HG02588 (cell line): ENCODE results near the gene DCP1B.
"Not testable (repeated sequence)": the region's sequence is repeated elsewhere in the genome, so short reads cannot be mapped to it uniquely, and the experiment has no call there.

Experiments
- ATAC-seq: cut with Tn5 transposase; IDR thresholded peaks from one replicate; pipeline ENCODE4 v1.9.1; 2021; ENCODE audit warnings: mild to moderate bottlenecking, moderate library complexity; ENCODE audit not compliant: unreplicated experiment

DCP1B gene

DNA sequence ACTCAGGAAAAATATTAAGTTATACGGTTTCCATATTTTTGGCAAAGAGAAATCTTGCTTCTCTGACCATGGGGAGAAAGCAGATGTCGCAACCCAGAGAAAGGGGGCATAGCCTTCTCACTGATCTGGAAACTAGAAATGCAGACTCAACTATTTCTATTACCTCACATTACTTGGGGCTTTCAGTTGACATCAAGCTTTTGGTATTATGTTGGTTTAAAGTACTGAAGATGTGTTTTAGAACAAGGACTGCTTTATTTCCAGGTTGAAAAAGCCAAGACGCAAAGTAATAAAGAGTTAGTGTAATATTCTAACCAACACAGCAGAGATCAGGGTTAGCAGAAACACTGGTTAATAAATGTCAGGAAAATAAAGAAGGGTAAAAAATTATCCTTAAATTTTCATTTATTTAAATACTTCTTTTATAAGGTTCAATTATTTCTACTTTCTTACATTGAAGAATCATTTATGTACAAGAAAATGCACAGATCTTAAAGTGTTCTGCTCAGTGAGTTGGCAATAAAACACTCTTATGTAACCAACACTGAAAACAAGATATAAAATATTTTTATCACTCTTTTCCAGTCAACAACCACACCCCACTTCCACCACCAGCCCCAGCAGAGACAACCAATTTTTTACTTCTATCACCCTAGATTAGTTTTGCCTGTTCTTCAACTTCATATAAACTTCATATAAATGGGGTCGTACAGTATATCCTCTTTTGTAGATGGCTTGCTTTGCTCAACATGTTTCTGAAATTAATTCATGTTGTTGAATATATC is 26.0 kb downstream of the DCP1B start:
- ATAC-seq: no peak

DNA sequence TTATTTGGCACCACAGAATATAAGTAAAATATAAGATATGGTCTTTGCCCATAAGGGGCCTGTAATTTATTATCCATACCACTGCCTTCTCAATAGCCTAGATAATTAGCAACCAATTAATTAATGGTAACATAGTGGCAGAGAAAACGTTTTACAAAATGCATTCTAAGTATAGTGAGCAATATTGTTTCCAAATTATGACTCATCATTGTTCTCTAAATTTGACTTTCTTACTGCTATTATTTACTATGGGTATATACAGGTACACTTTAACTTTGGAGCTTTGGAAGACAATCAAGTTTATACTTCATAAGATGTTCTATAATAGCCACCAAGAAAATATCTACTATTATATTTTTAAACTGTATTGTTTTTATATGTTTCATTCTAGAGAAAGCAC is 26.7 kb downstream of the DCP1B start:
- no peak for ATAC-seq

DNA sequence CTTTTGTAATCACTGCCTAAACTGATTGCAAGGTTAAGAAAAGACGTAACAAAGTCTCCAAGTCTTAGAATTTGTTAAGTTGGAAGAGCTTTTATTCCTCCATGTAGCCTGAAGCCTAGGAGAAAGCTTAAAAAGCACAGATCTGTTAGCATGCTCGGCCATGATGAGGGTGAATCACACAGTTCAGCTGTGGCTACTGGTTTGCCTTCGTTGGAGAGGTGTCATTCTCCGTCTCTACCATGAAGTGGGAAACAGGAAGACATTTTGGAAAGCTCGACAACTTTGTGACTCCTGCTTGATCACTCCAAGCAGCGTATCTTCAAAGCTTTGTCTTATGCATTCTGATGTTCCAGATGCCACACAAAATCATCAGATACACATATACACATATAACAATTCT is 27.1 kb downstream of the DCP1B start:
- no peak for ATAC-seq

DNA sequence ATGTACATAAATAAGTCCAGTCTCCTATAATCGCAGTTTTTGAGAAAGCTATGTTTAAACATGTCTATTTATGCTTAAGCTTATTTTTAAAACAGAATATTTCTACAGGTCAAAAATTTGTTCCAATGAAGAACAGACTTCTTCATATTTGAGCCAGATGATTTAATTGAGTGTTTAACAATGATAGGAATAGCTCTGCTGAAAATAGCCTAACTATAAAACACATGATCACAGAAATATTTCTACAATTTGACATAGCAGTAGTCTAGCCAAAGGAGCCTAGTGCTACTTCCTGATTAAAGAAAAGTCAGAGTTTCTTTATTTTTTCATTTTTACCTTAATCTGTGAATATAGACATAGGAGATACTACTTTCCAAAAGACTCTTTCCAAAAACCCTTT is 29.4 kb downstream of the DCP1B start:
- ATAC-seq: no peak

DNA sequence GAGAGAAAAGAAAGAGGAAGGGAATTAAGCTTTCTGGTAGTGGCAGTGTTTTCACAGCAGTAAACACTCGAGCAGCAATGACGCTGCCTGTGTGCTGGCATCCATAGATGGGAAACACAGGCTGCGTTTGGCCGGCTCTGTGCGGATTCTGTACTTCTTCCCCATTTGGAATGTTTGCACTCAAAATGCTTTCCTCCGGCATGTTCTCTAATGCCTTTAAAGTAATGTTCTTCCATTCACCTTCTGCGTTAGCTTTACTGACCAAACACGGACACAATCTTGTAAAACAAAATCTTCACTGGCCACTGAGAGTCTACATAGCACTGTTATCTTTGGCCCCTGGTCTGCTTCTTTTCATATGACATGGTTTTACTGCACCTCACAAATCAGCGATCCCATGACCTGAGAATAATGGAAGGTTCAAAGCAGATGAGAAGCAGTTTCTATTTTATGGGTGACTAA is 31.4 kb downstream of the DCP1B start:
- ATAC-seq: no peak

DNA sequence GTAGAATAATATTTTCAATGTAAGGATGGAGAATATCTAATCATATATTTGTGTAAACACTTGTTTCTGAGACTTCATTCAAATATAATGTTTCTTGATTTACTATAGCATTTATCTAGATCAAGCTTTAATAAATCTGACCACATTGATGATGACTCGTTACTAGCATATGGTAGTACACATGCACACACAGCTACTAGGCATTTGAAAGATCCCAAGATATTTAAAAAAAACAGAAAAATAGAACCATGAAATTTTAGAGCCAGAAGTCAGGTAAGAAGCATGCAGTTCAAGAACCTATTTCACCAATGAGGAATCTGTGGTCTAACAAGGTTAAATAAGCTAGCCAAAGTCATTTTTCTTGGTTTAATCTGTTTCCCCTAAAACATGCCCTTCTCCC is 32.0 kb downstream of the DCP1B start:
- no peak for ATAC-seq

DNA sequence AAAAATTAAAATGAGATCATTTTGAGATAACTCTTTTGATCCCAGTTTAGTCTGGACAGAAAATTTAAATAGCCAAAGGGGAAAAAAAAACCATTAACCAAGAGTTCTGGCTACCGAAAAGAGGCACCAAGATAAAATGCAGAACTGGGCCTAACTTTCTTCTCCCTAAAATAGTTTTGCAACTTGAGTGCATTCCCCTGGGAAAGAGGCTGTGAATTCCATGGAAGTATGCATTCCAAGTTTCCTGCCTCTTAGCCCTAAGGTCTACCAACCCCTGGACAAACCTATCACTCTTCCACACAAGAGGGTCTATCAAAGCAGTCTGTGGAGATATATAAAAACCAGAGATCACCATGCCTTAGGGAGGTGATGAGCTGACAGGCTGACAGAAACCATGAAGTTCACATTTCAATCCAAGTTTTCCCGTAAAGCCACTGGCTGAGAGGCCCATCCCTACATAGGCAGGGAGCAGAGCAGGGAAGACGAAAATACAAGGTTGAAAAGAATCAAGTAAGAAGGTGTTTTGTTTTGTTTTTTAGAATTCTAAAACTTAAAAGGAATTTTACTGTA is 33.8 kb downstream of the DCP1B start:
- ATAC-seq: no peak

DNA sequence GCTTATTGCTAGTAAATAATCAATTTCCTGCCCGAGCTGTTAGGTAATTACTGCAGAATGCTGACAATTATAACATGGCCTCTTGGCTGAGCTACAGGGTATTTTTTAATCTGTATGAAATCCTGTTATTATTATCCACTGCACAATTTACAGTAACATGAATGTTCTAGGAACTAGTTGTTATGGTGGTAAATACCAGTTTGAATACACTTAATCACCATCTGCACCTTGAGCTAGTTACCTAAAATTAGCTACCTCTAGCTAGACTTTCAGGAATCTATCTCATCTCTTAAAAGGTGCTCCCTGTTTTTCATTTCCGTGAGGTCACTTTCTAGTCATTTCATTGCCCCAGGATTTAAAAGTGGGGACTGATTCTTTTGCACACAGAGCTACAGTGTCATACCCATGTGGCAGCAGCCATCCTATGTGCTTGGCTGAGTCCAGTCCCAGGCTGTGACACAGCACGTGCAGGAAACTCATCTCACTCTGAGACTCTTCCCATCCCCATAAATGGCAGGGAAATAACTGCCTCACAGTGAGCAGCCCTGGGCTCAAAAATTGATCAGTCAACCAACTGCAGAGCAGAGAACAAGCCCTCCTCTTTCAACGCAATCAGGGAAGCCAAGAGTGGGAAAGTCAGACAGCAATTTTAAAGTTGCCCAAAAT is 37.6 kb downstream of the DCP1B start:
- no peak for ATAC-seq

DNA sequence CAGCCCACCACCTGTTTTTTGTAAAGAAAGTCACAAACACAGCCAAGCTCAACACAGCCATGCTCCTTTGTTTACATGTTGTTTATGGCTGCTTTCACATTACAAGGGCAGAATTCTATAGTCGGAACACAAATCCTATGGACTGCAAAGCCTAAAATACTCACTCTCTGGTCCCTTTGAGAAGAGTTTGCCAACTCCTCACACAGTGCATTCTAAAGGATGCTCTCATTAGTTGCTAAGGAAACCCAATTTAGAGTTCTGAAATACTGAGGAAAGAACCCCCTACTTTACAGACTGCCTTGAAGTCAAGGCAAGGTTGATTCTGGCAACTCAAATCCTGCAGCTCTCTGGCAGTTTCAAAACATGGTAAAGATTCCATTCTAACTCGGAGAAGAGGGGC is 38.3 kb downstream of the DCP1B start:
- ATAC-seq: no peak

DNA sequence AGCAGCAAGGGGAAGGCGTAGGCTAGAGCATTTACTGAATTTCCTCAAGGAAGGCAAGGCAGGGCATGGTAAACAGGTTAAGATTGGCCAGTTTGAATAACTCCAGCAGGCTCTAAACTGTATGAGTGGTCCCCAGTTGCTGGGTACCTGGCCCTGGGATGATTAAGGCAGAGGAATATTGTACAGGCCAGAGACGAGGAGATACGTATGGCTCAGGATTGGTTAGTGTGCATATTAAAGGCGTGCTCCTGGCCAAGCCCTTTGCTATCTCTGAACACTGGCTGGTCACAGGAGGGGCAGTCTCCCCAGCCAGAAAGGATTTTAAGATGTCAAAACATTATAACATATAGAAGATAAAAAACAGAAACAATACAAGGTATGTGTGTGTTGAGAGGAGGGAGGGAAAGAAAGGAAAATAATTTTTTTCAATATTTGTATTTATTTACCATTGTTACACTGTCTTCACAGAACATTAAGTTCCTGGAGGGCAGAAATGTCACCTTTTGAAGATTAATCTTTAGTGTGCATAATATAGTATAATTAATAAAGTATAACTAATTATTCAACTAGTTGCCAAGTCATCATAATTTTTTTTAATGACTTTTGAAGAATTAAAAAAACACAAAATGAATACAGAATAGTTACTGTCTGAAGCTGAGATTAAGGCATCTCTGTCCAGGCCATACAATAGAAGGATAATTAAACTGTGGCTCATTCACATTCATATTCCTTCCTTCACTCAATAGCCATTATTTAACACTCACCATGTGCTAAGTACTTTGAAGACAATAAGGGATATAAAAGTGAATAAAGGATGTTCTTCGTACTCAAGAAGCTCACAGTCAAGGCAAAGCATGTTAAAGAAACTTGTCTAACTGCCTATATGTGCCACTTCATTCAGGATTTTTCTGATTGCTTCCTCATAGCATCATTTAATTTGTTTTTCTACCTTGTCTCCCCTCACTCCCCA is 41.9 kb downstream of the DCP1B start:
- no peak for ATAC-seq

DNA sequence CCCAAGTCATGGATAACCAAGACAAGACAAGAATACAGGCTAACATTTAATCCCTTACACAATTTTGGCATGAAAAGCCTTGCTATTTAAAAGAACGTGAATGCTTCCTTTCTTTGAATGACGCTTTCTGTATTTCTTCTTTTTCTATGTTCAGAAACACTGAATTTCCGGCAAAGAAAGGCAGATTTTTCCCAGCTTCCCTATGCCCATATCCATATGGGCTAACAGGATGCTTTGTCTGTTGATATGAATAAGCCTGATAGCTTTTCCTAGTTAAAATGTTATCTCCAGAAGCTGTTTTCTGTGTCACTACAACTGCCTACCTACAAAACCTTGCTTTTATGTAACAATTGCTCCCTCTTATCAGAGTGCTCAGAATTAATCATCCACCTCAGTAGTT is 47.5 kb downstream of the DCP1B start:
- ATAC-seq: no peak

DNA sequence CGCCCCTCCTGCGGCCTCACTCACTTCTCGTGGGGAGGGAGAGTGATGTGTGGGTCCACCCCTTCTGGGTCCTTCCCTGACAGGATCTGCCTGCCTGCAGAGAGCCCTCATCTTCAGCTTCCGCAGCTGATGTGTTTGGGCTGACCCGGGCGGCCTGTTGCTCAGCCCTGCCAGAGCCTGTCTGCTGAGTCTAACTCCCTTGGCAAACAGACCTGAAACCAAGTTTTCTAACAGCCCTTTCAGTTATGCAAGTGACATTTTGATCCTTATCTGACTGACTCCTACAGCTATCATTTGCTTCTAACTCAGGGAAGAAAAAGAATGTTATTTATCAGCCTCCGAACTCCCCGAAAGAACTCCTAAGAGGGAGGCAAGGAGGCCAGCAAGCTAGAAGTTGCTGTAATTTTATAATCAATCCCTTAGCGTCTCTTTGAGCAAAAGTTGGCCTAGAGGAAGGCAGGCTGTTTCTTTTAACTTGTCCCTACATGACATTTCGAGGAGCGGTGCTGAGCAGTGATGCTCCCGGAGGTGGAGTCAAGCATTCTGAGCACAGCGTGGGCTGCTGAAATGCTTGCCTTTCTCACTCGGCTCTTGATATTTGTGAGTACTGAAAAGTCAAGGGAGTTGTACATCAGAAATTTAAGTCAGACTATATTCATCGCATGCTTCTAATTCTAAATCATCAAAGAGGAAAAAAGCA is 54.3 kb downstream of the DCP1B start:
- ATAC-seq: no peak

DNA sequence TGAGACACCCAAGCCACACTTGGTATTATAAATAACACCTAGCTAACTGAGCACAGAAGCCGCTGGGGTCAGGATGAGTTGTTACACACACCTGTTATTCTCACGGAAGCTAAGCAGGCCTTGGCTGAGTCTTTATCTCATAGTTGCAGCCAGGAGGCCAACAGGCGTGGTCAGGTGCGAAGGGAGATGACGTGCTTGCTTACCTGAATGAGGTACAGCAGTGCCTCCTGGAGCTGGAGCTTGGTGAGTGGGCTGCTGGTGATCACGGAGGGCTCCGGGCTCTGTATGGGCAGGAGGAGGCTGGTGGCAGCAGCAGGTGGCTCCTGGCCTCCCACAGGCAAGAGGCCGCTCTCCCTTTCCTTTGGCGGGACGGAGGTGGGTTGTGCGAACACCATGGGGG is 55.4 kb downstream of the DCP1B start:
- ATAC-seq: no peak

DNA sequence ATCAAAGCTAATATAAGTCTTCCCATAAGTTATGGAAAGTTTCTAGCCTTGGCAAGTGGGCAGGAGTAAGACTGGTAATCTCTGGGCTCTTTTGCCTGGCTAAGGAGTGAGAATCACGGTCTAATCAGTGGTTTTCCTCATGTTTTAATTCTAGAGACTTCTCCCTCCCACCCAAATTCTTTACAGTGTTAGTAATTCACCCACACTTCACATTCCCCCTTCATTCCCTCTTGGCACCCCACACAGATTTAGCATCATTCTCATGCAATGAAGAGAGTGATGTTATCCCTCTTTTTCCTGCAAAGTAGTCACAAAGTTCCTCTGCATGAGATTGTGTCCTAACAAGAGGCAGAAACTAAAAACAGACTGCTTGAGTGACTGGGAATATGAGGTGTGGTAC is 57.2 kb downstream of the DCP1B start:
- no peak for ATAC-seq

DNA sequence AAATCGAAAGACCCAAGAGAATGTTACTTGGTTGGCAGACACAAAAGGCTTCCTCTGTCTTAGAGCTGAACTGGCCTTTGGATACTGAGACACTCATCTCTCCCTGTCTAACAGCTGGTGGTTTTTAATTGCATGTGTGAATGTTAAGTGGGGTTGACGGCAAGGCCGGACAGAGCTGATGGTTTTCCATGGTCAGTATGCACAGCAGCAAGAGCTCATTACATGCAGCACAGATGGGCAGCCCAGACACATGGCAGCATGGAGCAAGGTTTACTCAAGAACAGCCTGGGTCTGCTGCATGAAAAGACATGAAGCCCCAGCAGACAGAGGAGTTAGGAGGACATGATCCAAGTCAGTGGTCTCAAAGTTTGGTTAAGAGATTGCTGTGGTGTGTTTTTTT is 58.0 kb downstream of the DCP1B start:
- ATAC-seq: no peak

DNA sequence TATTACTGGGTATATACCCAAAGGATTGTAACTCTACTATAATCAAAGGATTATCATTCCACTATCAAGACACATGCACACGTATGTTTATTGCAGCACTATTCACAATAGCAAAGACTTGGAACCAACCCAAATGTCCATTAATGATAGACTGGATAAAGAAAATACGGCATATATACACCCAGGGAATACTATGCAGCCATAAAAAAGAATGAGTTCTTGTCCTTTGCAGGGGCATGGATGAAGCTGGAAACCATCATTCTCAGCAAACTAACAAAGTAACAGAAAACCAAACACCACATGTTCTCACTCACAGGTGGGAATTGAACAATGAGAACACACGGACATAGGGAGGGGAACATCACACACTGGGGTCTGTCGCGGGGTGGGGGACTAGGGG is 58.8 kb downstream of the DCP1B start:
- not testable (repeated sequence) for ATAC-seq

DNA sequence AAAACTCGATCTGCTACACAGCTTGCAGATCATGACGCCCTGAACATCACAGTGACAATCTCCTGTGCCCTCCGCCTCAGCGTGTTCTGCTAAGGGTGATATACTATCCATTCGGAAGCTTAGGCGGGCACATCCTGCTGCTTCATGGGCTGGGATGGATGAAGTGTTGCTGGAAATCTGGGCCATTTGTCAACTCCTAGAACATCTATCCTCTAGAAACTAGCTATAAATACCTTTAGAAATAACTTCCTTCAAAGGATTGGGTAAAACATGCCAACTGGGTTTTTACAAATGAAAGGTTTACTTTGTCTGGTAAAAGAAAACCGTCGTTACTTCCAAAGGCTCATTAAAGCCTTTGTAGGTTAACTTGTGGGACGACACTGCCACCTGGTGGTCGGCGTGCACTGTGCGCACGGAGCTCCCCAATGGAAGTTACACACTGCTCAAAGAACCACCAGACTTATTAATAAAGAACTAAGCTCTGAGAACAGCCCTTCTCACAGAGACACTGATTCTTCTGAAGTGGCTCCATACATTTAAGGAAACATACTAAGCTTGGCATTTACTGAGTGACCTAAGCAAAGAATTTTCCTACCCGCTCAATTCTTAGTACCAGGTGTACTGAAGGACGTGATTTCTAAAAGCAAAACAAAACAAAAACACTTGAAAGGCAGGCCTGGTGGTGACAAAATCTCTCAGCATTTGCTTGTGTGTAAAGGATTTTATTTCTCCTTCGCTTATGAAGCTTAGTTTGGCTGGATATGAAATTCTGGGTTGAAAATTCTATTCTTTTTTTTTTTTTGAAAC is 64.3 kb downstream of the DCP1B start:
- no peak for ATAC-seq

DNA sequence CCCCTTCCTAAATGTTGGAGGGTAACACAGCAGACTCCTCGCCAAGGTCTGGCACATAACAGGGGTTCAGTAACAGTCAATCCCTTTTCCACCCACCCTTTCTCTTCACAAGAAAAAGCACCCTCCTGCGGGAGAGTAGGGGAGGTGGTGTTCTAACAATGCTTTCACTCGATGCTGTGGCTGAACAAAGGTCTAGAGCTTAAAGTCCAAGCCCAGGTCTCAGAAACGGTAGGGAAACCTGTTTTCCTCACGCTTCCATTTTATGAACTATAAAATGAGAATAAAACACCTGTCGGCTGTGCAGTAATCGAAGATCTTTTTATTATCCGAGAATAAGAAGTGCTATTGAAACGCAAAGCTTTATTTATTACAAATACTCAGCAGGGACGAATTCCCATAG is 64.9 kb downstream of the DCP1B start:
- no peak for ATAC-seq

DNA sequence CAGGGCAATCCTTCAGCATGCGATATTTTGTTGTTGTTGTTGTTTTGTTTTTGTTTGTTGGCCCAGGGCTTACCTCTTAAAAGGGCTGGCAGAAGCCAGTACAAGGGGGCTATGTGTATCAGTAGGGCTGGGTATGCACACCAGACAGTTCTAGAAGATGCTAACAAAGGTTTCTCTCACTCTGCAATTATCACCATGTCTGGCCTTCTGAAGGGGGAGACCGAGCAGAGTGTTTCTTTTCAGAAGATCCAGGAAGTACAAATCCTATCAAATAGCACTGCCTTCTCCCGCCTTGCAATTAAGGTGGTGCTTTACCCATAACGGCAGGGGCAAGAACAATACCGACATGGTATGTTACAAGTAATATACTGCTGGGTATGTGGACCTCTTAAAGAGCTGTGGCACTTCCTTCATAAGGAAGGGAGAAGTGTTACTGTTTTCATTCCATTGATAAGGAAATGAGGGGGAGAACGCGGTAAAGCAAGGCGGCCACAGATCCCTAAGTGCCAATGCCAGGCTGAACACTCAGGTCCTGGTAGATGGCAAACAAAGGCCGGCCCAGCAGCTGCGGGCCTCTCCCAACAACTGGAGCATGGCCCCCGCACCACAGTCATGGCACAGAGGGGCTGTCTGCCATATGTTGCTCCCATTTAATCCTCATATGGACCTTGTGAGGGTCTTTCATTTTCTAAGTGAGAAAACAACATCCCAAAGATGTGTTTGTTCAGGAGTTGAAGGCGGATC is 66.6 kb downstream of the DCP1B start:
- no peak for ATAC-seq
